ENCODE data around the gene C4A.
"Not testable (repeated sequence)": the region's sequence is repeated elsewhere in the genome, so short reads cannot be mapped to it uniquely, and the experiment has no call there.

- not testable (repeated sequence) for TF ChIP-seq EP300, CTCF (IDR thresholded peaks at IDR 0.05)
These were observed 40.2 kb downstream of the C4A start for GRCh38 chr6:32022100-32022499.
